NCI-H524 (cell line): Measurements from ENCODE around the gene FOXO6.
A peak's percentile ranks its signal among the peaks of the same experiment; 100 is the strongest.

Experiments
- DNase-seq, 2 experiments: peaks; one replicate each; lab custom pipeline; 2025; lab: John Stamatoyannopoulos, UW

Gene FOXO6

GRCh38 chr1:41382480-41383090 is 21.4 kb downstream of the FOXO6 start:
- DNase-seq: no peak

- DNase-seq: no peak
Measured at GRCh38 chr1:41383094-41383852, 22.0 kb downstream of the FOXO6 start.

- no peak for DNase-seq
Measured at GRCh38 chr1:41384579-41384978, 23.3 kb downstream of the FOXO6 start.

- peak in 1 of 2 experiments; percentile 75 for DNase-seq
Measured at GRCh38 chr1:41385398-41386195, 24.4 kb downstream of the FOXO6 start.

GRCh38 chr1:41386196-41386663 is 25.0 kb downstream of the FOXO6 start:
- DNase-seq: no peak

GRCh38 chr1:41387667-41388091 is 26.4 kb downstream of the FOXO6 start:
- peak; percentile 69 to 83 for DNase-seq

- DNase-seq: no peak
Measured at GRCh38 chr1:41388510-41388909, 27.3 kb downstream of the FOXO6 start.

- DNase-seq: no peak
Measured at GRCh38 chr1:41389009-41389408, 27.8 kb downstream of the FOXO6 start.

- DNase-seq: peak; percentile 98 to 99
Measured at GRCh38 chr1:41390166-41390565, 28.9 kb downstream of the FOXO6 start.

GRCh38 chr1:41390573-41390972 is 29.3 kb downstream of the FOXO6 start:
- DNase-seq: no peak

- peak in 1 of 2 experiments; percentile 47 for DNase-seq
Measured at GRCh38 chr1:41391834-41392527, 30.7 kb downstream of the FOXO6 start.

GRCh38 chr1:41392528-41392924 is 31.3 kb downstream of the FOXO6 start:
- DNase-seq: no peak

- no peak for DNase-seq
Measured at GRCh38 chr1:41393716-41394368, 32.6 kb downstream of the FOXO6 start.

GRCh38 chr1:41394369-41394744 is 33.1 kb downstream of the FOXO6 start:
- no peak for DNase-seq

GRCh38 chr1:41394959-41395956 is 34.0 kb downstream of the FOXO6 start:
- peak; percentile 43 to 65 for DNase-seq

- no peak for DNase-seq
Measured at GRCh38 chr1:41396084-41396483, 34.9 kb downstream of the FOXO6 start.

GRCh38 chr1:41397020-41397419 is 35.8 kb downstream of the FOXO6 start:
- DNase-seq: no peak

- DNase-seq: peak in 1 of 2 experiments; percentile 61
Measured at GRCh38 chr1:41397753-41398330, 36.6 kb downstream of the FOXO6 start.

- peak; percentile 93 to 95 for DNase-seq
Measured at GRCh38 chr1:41399145-41399795, 38.0 kb downstream of the FOXO6 start.
